SK-N-MC (cell line): ENCODE results near the gene SMAP1.

Source experiments
- DNase-seq: peaks from one replicate; pipeline ENCODE4 v3.0.0-alpha.2; 2011; ENCODE audit warnings: low read depth, low spot score
- H3K27ac ChIP-seq: fragments of 200-600 bp; sonication (generic); 2 replicates; pipeline ENCODE4 v1.5.1; 2016; ENCODE audit warnings: mixed run types
- H3K36me3 ChIP-seq: fragments of 200-600 bp; sonication (generic); 2 replicates; pipeline ENCODE4 v1.6.1; 2017; ENCODE audit warnings: antibody characterized with exemption, low read length, mixed read lengths; ENCODE audit not compliant: insufficient read depth
- H3K4me3 ChIP-seq: fragments of 200-600 bp; sonication (generic); 2 replicates; pipeline ENCODE4 v1.5.1; 2016
- H3K9ac ChIP-seq: fragments of 200-600 bp; sonication (generic); 2 replicates; pipeline ENCODE4 v1.8.0; 2017; ENCODE audit warnings: mixed run types, mixed read lengths; ENCODE audit not compliant: insufficient read length
- H3K9me3 ChIP-seq: fragments of 200-600 bp; sonication (generic); 2 replicates; pipeline ENCODE4 v1.6.1; 2017; ENCODE audit warnings: low read depth, mild to moderate bottlenecking, antibody characterized with exemption, low read length, moderate library complexity, mixed read lengths
- EZH2 ChIP-seq: fragments of 200-600 bp; sonication (generic); IDR thresholded peaks from one replicate; pipeline ENCODE4 v1.6.1; 2017; ENCODE audit warnings: antibody characterized with exemption
- FOXP2 ChIP-seq: optimal IDR thresholded peaks from 2 replicates; pipeline ENCODE3; 2011; ENCODE audit warnings: mild to moderate bottlenecking, moderate library complexity; ENCODE audit not compliant: insufficient read depth; ENCODE audit errors: extremely low read length, control extremely low read depth
- POLR2AphosphoS5 ChIP-seq: IDR thresholded peaks from 2 replicates; pipeline ENCODE4 v1.6.1; 2012; ENCODE audit warnings: mild to moderate bottlenecking, low read depth, low read length, borderline replicate concordance

The SMAP1 gene

GRCh38 chr6:70806086-70806485 is 138.4 kb downstream of the SMAP1 start:
- Histone ChIP-seq H3K27ac (no peak overlapping the region), H3K9me3 (no peaks in the 10 kb centered on the region), H3K9ac (no peak overlapping the region), H3K36me3 (no peaks in the 10 kb centered on the region; the same call in 1 of the 2 replicates), H3K4me3 (no peak overlapping the region)
- TF ChIP-seq EZH2 (no peak), FOXP2 (no peak), POLR2AphosphoS5 (no peak)
- DNase-seq: no peak

- Histone ChIP-seq H3K9me3 (no peaks in the 10 kb centered on the region), H3K4me3 (no peak overlapping the region), H3K9ac (no peak overlapping the region), H3K36me3 (no peaks in the 10 kb centered on the region), H3K27ac (no peak overlapping the region)
- no peak for DNase-seq
- TF ChIP-seq FOXP2 (no peak), EZH2 (no peak), POLR2AphosphoS5 (no peak)
Measured at GRCh38 chr6:70811788-70812187, 144.1 kb downstream of the SMAP1 start.

- Histone ChIP-seq H3K4me3 (no peak overlapping the region), H3K27ac (no peak overlapping the region), H3K9ac (no peak overlapping the region), H3K36me3 (no peaks in the 10 kb centered on the region), H3K9me3 (no peaks in the 10 kb centered on the region)
- no peak for TF ChIP-seq EZH2
- TF ChIP-seq POLR2AphosphoS5: no peak
- DNase-seq: no peak
Measured at GRCh38 chr6:70813885-70814284, 146.2 kb downstream of the SMAP1 start.

DNA sequence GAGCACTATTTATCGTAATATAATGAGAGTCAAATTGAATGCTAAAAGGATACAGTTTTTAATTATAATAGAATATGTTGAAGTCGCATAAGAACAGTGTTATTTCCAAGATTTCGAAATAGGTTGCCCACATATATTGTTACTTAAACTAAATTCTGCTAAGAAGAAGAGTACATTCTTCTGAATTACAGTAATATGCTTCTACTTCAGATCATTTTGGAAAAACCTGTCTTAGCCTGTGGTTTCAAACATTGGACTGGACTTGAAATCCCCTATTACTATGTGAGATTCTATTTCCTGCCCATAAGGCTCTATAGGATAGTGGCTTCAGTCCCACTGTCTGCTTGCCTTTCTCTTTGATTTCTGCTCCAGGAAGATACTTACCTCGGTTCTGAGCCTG is 152.0 kb downstream of the SMAP1 start:
- no peak overlapping the region for H3K27ac ChIP-seq
- no peak for DNase-seq
- TF ChIP-seq FOXP2 (no peak), POLR2AphosphoS5 (no peak), EZH2 (no peak)
- H3K9ac ChIP-seq: no peak overlapping the region
- no peaks in the 10 kb centered on the region for H3K36me3 ChIP-seq
- H3K4me3 ChIP-seq: no peak overlapping the region
- H3K9me3 ChIP-seq: no peaks in the 10 kb centered on the region

GRCh38 chr6:70820778-70821177 is 153.1 kb downstream of the SMAP1 start:
- H3K9me3 ChIP-seq: no peaks in the 10 kb centered on the region
- H3K27ac ChIP-seq: no peak overlapping the region
- DNase-seq: no peak
- no peak overlapping the region for H3K9ac ChIP-seq
- no peaks in the 10 kb centered on the region for H3K36me3 ChIP-seq
- H3K4me3 ChIP-seq: no peak overlapping the region
- TF ChIP-seq EZH2: no peak

GRCh38 chr6:70821751-70822150 is 154.1 kb downstream of the SMAP1 start:
- no peaks in the 10 kb centered on the region for H3K9me3 ChIP-seq
- H3K36me3 ChIP-seq: no peaks in the 10 kb centered on the region
- no peak for DNase-seq
- no peak overlapping the region for H3K27ac ChIP-seq
- H3K4me3 ChIP-seq: no peak overlapping the region
- no peak for TF ChIP-seq EZH2
- TF ChIP-seq POLR2AphosphoS5: no peak
- TF ChIP-seq FOXP2: no peak
- H3K9ac ChIP-seq: no peak overlapping the region

DNA sequence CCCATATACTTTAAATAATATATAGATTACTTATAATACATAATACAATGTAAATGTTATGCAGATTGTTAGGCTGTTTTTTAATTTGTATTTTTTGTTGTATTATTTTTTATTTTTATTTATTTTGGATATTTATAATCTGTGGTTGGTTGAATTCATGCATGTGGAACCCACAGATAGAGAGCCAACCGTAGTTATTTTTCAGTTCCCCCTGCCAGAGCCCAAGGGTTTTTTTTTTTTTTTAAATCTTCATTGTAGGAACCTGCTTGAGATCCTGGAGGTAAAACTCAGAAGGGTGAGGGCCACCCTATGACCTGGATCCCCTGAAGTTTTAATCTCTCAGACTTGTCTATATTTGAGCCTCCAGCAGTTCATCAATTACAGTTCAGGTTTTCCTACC is 156.0 kb downstream of the SMAP1 start:
- no peak overlapping the region for H3K27ac ChIP-seq
- H3K9ac ChIP-seq: no peak overlapping the region
- H3K9me3 ChIP-seq: no peaks in the 10 kb centered on the region
- no peak for DNase-seq
- no peak overlapping the region for H3K4me3 ChIP-seq
- TF ChIP-seq FOXP2 (no peak), EZH2 (no peak), POLR2AphosphoS5 (no peak)
- H3K36me3 ChIP-seq: no peaks in the 10 kb centered on the region

DNA sequence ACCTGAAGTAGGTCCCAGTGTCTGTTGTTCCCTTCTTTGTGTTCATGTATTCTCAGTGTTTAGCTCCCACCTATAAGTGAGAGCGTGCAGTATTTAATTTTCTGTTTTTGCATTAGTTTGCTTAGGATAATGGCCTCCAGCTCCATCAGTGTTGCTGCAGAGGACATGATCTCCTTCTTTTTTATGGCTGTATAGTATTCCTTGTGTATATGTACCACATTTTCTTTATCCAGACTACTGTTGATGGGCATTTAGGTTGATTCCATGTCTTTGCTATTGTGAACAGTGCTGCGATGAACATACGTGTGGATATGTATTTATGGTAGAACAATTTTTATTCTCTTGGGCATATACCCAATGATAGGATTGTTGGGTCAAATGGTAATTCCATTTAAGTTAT is 163.7 kb downstream of the SMAP1 start:
- H3K9me3 ChIP-seq: no peaks in the 10 kb centered on the region
- no peak for DNase-seq
- TF ChIP-seq FOXP2: no peak
- TF ChIP-seq POLR2AphosphoS5: no peak
- TF ChIP-seq EZH2: no peak
- no peak overlapping the region for H3K27ac ChIP-seq
- H3K36me3 ChIP-seq: no peaks in the 10 kb centered on the region
- no peak overlapping the region for H3K9ac ChIP-seq
- H3K4me3 ChIP-seq: no peak overlapping the region

DNA sequence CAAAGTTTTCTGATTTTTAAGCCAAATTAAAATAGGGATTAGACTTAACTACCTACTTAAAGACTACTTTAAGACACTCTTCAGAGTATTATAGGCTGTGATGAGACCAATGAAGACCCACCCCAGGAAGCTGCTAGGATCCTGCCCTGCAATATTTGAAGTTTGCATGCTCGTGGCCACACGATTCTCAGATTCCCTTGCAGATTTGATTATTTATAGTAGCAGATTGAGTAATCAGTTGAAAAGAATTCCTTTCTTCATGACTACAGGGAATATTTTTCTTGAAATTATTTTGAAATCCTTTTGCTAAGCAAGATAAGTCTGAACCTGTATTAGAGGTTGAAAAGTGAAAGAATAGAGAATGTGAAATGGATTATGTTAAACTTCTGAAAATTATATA is 166.8 kb downstream of the SMAP1 start:
- no peaks in the 10 kb centered on the region for H3K9me3 ChIP-seq
- TF ChIP-seq POLR2AphosphoS5: no peak
- no peak for TF ChIP-seq FOXP2
- no peak for TF ChIP-seq EZH2
- H3K9ac ChIP-seq: no peak overlapping the region
- DNase-seq: no peak
- no peaks in the 10 kb centered on the region for H3K36me3 ChIP-seq
- H3K4me3 ChIP-seq: no peak overlapping the region
- H3K27ac ChIP-seq: no peak overlapping the region

DNA sequence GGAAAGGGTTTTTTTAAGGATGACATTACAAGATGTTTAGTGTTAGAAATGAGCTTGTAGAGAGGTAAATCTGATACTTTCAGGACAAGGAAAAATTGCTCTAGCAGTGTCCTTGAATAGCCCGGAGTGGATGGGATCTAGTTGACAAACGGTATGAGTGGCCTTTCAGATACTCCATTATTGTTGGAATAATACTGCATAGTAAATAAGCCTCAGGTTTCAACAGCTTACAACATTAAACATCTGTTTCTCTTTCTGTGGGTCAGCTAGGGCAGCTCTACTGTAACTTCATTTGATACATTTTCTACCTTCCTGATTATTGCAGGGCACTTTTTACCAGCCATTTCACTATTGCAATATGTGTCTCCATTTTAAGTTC is 171.2 kb downstream of the SMAP1 start:
- Histone ChIP-seq H3K9ac (no peak overlapping the region), H3K36me3 (no peaks in the 10 kb centered on the region), H3K4me3 (no peak overlapping the region), H3K27ac (no peak overlapping the region), H3K9me3 (no peaks in the 10 kb centered on the region)
- no peak for DNase-seq
- TF ChIP-seq EZH2 (no peak), POLR2AphosphoS5 (no peak), FOXP2 (no peak)
